NCI-H2029 treated with DMSO at 0.1 percent for 48 hours (cell line): ENCODE results near the gene BPIFB1.

Experiments used
- DNase-seq: peaks from one replicate; lab custom pipeline; 2025; lab: John Stamatoyannopoulos, UW

BPIFB1 gene

GRCh38 chr20:33298391-33298790 lies 15.4 kb downstream of the BPIFB1 start:
- DNase-seq, result no peak

GRCh38 chr20:33299111-33299603 lies 16.1 kb downstream of the BPIFB1 start:
- DNase-seq, result peak; percentile 52

GRCh38 chr20:33301192-33301930 lies 18.3 kb downstream of the BPIFB1 start:
- DNase-seq, result no peak

GRCh38 chr20:33303595-33303994 lies 20.6 kb downstream of the BPIFB1 start:
- DNase-seq, result no peak

GRCh38 chr20:33304046-33304445 lies 21.0 kb downstream of the BPIFB1 start:
- no peak for DNase-seq

- no peak for DNase-seq
These were observed 22.6 kb downstream of the BPIFB1 start for GRCh38 chr20:33305589-33306057.

- no peak for DNase-seq
These were observed 23.2 kb downstream of the BPIFB1 start for GRCh38 chr20:33306228-33306627.

GRCh38 chr20:33306807-33307206 lies 23.8 kb downstream of the BPIFB1 start:
- DNase-seq, result no peak

GRCh38 chr20:33308668-33309067 lies 25.7 kb downstream of the BPIFB1 start:
- DNase-seq, result no peak

- no peak for DNase-seq
These were observed 26.6 kb downstream of the BPIFB1 start for GRCh38 chr20:33309631-33310030.

GRCh38 chr20:33310327-33310899 lies 27.4 kb downstream of the BPIFB1 start:
- no peak for DNase-seq

GRCh38 chr20:33311011-33311410 lies 28.0 kb downstream of the BPIFB1 start:
- no peak for DNase-seq

GRCh38 chr20:33311996-33312395 lies 29.0 kb downstream of the BPIFB1 start:
- DNase-seq, result no peak

GRCh38 chr20:33312583-33312982 lies 29.6 kb downstream of the BPIFB1 start:
- no peak for DNase-seq

- DNase-seq, result no peak
These were observed 30.8 kb downstream of the BPIFB1 start for GRCh38 chr20:33313686-33314314.

GRCh38 chr20:33316343-33316742 lies 33.3 kb downstream of the BPIFB1 start:
- DNase-seq, result no peak

GRCh38 chr20:33316958-33317357 lies 33.9 kb downstream of the BPIFB1 start:
- no peak for DNase-seq

GRCh38 chr20:33317424-33318095 lies 34.5 kb downstream of the BPIFB1 start:
- no peak for DNase-seq

- no peak for DNase-seq
These were observed 35.0 kb downstream of the BPIFB1 start for GRCh38 chr20:33318096-33318429.

- no peak for DNase-seq
These were observed 37.0 kb downstream of the BPIFB1 start for GRCh38 chr20:33320006-33320405.

- no peak for DNase-seq
These were observed 39.4 kb downstream of the BPIFB1 start for GRCh38 chr20:33322456-33322855.

GRCh38 chr20:33323236-33323635 lies 40.2 kb downstream of the BPIFB1 start:
- no peak for DNase-seq

GRCh38 chr20:33325350-33325749 lies 42.3 kb downstream of the BPIFB1 start:
- no peak for DNase-seq
